Fibroblast of lung (primary cell): ENCODE data around the gene FSD1L. TPM values are rescaled to one million over a fixed set of nuclear protein-coding genes. Genes with fewer than 3 reads are reported as not detected.
"Not testable (repeated sequence)": the region's sequence is repeated elsewhere in the genome, so short reads cannot be mapped to it uniquely, and the experiment has no call there.

Source experiments
- DNase-seq, 2 donors: peaks; one replicate each; pipeline versions ENCODE4 v3.0.0 to v3.0.0-alpha.2; 2010; ENCODE audit warnings: low read depth in 2 of 2
- H2AFZ ChIP-seq: 2 replicates; pipeline ENCODE4 v1.5.1; 2012; ENCODE audit warnings: low read length, control low read depth, inconsistent platforms
- H3K27ac ChIP-seq: 2 replicates; pipeline ENCODE4 v1.5.1; 2011; ENCODE audit warnings: low read length, control low read depth; ENCODE audit not compliant: insufficient read depth
- H3K27me3 ChIP-seq: 2 replicates; pipeline ENCODE4 v1.5.1; 2011; ENCODE audit warnings: mild to moderate bottlenecking, low read length; ENCODE audit not compliant: control insufficient read depth, insufficient read depth
- H3K36me3 ChIP-seq: 2 replicates; pipeline ENCODE4 v1.5.1; 2011; ENCODE audit warnings: low read length; ENCODE audit not compliant: control insufficient read depth, insufficient read depth
- H3K4me1 ChIP-seq: 2 replicates; pipeline ENCODE4 v1.5.1; 2011; ENCODE audit warnings: low read length; ENCODE audit not compliant: control insufficient read depth, insufficient read depth; ENCODE audit errors: extremely low read depth
- H3K4me2 ChIP-seq: 2 replicates; pipeline ENCODE4 v1.5.1; 2011; ENCODE audit warnings: low read length, control low read depth; ENCODE audit not compliant: insufficient read depth; ENCODE audit errors: extremely low read depth
- H3K4me3 ChIP-seq, 4 experiments: fragments of 200-600 bp in 1 of 4; sonication (generic) in 1 of 4; replicated peaks in 1 of 4; 2 replicates each; pipeline ENCODE4 v1.5.1; 2011 to 2016; ENCODE audit warnings: low read length in 4 of 4, low read depth in 3 of 4, mild to moderate bottlenecking in 3 of 4, control low read depth in 2 of 4, inconsistent platforms in 1 of 4, mixed read lengths in 1 of 4; ENCODE audit not compliant: insufficient read depth in 1 of 4; ENCODE audit errors: control extremely low read depth in 1 of 4
- H3K79me2 ChIP-seq: 2 replicates; pipeline ENCODE4 v1.5.1; 2012; ENCODE audit warnings: mild to moderate bottlenecking, low read length, inconsistent platforms; ENCODE audit not compliant: control insufficient read depth, insufficient read depth
- H3K9ac ChIP-seq: 2 replicates; pipeline ENCODE4 v1.5.1; 2011; ENCODE audit warnings: mild to moderate bottlenecking, low read length, control low read depth; ENCODE audit not compliant: insufficient read depth
- H3K9me3 ChIP-seq: 2 replicates; pipeline ENCODE4 v1.5.1; 2012; ENCODE audit warnings: low read depth, low read length; ENCODE audit not compliant: control insufficient read depth, insufficient read depth
- H4K20me1 ChIP-seq: 2 replicates; pipeline ENCODE4 v1.5.1; 2011; ENCODE audit warnings: low read length; ENCODE audit not compliant: control insufficient read depth, insufficient read depth; ENCODE audit errors: extremely low read depth
- CTCF ChIP-seq, 2 donors: IDR thresholded peaks in 1 of 2; conservative IDR thresholded peaks in 1 of 2; 1 replicate in 1 of 2; 2 replicates in 1 of 2; pipeline ENCODE4 v1.5.1; 2011 to 2012; ENCODE audit warnings: low read length in 2 of 2, control low read depth in 1 of 2, inconsistent platforms in 1 of 2, low read depth in 1 of 2, mild to moderate bottlenecking in 1 of 2
- EZH2 ChIP-seq: IDR thresholded peaks from 2 replicates; pipeline ENCODE4 v1.5.1; 2012; ENCODE audit warnings: low read length, control low read depth, mild to moderate bottlenecking; ENCODE audit errors: missing control alignments
- polyA plus RNA-seq, 2 donors: library from polyadenylated mRNA; depleted of rRNA in 1 of 2; stranded (reverse) in 1 of 2; unstranded in 1 of 2; fragments of >200 nt; gene quantifications; 2 replicates each; pipeline ENCODE4 v1.2.1, GENCODE V29; 2011 to 2012; ENCODE audit warnings: missing spikeins in 1 of 2
- total RNA-seq: library from RNA; depleted of rRNA; stranded (reverse); fragments of >200 nt; gene quantifications from 2 replicates; pipeline ENCODE4 v1.2.1, GENCODE V29; 2014

Gene FSD1L
- total and polyA plus RNA-seq, 2 donors (not counting 1 experiment from before 2014, with no cell fraction given) = 4.0 to 6.1 TPM

- Histone ChIP-seq H3K4me1 (no peaks in the 10 kb centered on the region), H4K20me1 (no peaks in the 10 kb centered on the region), H3K27ac (no peak overlapping the region), H2AFZ (no peak overlapping the region), H3K27me3 (no peaks in the 10 kb centered on the region), H3K36me3 (no peaks in the 10 kb centered on the region), H3K4me3 (no peak overlapping the region), H3K79me2 (no peaks in the 10 kb centered on the region), H3K4me2 (no peak overlapping the region), H3K9ac (no peak overlapping the region), H3K9me3 (no peaks in the 10 kb centered on the region)
- TF ChIP-seq EZH2 (no peak), CTCF (conservative IDR thresholded peaks at IDR 0.05 in 1 of 2, IDR thresholded peaks at IDR 0.05 in 1 of 2; ENCODE audit: low read depth in 1 of 2, low read length in 2 of 2) (no peak)
- no peak for DNase-seq
Measured at GRCh38 chr9:105572455-105572854, 124.6 kb downstream of the FSD1L start.

- not testable (repeated sequence) for H3K27ac ChIP-seq, DNase-seq, H3K27me3 ChIP-seq, H4K20me1 ChIP-seq, H2AFZ ChIP-seq, H3K4me2 ChIP-seq, H3K9ac ChIP-seq, H3K4me1 ChIP-seq, H3K9me3 ChIP-seq, H3K36me3 ChIP-seq, H3K79me2 ChIP-seq, H3K4me3 ChIP-seq
Measured at GRCh38 chr9:105579952-105580351, 132.1 kb downstream of the FSD1L start.

- not testable (repeated sequence) for H3K4me3 ChIP-seq, H3K79me2 ChIP-seq, H3K4me2 ChIP-seq, H2AFZ ChIP-seq, H3K27me3 ChIP-seq, H3K27ac ChIP-seq, H3K9ac ChIP-seq, H3K9me3 ChIP-seq, H3K4me1 ChIP-seq, H4K20me1 ChIP-seq, DNase-seq, H3K36me3 ChIP-seq
Measured at GRCh38 chr9:105581550-105581949, 133.7 kb downstream of the FSD1L start.

- TF ChIP-seq CTCF (conservative IDR thresholded peaks at IDR 0.05 in 1 of 2, IDR thresholded peaks at IDR 0.05 in 1 of 2; ENCODE audit: low read depth in 1 of 2, low read length in 2 of 2) (no peak), EZH2 (no peak)
- Histone ChIP-seq H3K79me2 (no peaks in the 10 kb centered on the region), H3K4me2 (no peak overlapping the region), H3K27ac (no peak overlapping the region), H3K36me3 (no peaks in the 10 kb centered on the region), H3K9me3 (no peaks in the 10 kb centered on the region), H3K4me3 (no peak overlapping the region), H3K27me3 (no peaks in the 10 kb centered on the region), H4K20me1 (no peaks in the 10 kb centered on the region), H3K4me1 (no peaks in the 10 kb centered on the region), H3K9ac (no peak overlapping the region), H2AFZ (no peak overlapping the region)
- DNase-seq = no peak
Measured at GRCh38 chr9:105593145-105593544, 145.3 kb downstream of the FSD1L start.

Other genes starting within 250 kb of the FSD1L start
- 36.2 and 54.2 TPM in 2 replicates for gene SLC44A1, start 203.4 kb upstream of the FSD1L start, total RNA-seq
- gene SLC44A1, start 203.4 kb upstream of the FSD1L start, polyA plus RNA-seq = 26.7 and 35.9 TPM in 2 replicates
- gene FKTN, start 110.1 kb downstream of the FSD1L start, total RNA-seq = 29.0 and 32.9 TPM in 2 replicates
- 22.8 and 31.0 TPM in 2 replicates for gene FKTN, start 110.1 kb downstream of the FSD1L start, polyA plus RNA-seq
- 0.17 TPM in 1 of 2 replicates, not detected in the other for gene TAL2, start 214.4 kb downstream of the FSD1L start, total RNA-seq
- gene TAL2, start 214.4 kb downstream of the FSD1L start, polyA plus RNA-seq = 0.11 TPM in 1 of 2 replicates, not detected in the other
- gene TMEM38B, start 246.5 kb downstream of the FSD1L start, total RNA-seq = 18.0 and 21.3 TPM in 2 replicates
- 6.9 and 11.6 TPM in 2 replicates for gene TMEM38B, start 246.5 kb downstream of the FSD1L start, polyA plus RNA-seq